Measurements from ENCODE around the gene RHOF. TPM values are rescaled to one million over a fixed set of nuclear protein-coding genes. Genes with fewer than 3 reads are reported as not detected.

The RHOF gene
- total and polyA plus RNA-seq, 2 of the 13 experiments (the other 11 are each of a cell fraction or from before 2014, with no cell fraction given): 14.6 to 32.2 TPM

- TF ChIP-seq ZMYM2 (CRISPR knock-in tag; IDR thresholded peaks at IDR 0.05) (no peak), RFX5 (IDR thresholded peaks at IDR 0.05; ENCODE audit: low read depth, low read length) (no peak), NFE2L2 (IDR thresholded peaks at IDR 0.05; ENCODE audit: low read length) (no peak), IKZF4 (CRISPR knock-in tag; IDR thresholded peaks at IDR 0.05; ENCODE audit: borderline replicate concordance, low read depth, not compliant biosample characterization) (no peak), KDM3A (CRISPR knock-in tag; IDR thresholded peaks at IDR 0.05; ENCODE audit: low read depth) (no peak), HDAC1 (CRISPR knock-in tag; IDR thresholded peaks at IDR 0.05) (no peak; the same call in 1 of the 2 replicates), ZNF572 (CRISPR knock-in tag; IDR thresholded peaks at IDR 0.05) (no peak), GATAD2A (CRISPR knock-in tag; IDR thresholded peaks at IDR 0.05) (peak; percentile 55; the same call in 1 of the 2 replicates), DNMT1 (CRISPR knock-in tag; IDR thresholded peaks at IDR 0.05) (no peak), BORCS8-MEF2B (CRISPR knock-in tag; IDR thresholded peaks at IDR 0.05) (no peak), PATZ1 (CRISPR knock-in tag; IDR thresholded peaks at IDR 0.05) (peak; percentile 92), NFKB2 (CRISPR knock-in tag; IDR thresholded peaks at IDR 0.05; ENCODE audit: borderline replicate concordance) (no peak), ZNF34 (CRISPR knock-in tag; IDR thresholded peaks at IDR 0.05; ENCODE audit: borderline replicate concordance) (no peak), XRCC5 (optimal IDR thresholded peaks at IDR 0.05; ENCODE audit: low read length) (peak; percentile 43), RXRA (CRISPR knock-in tag; IDR thresholded peaks at IDR 0.05) (peak; percentile 52; the same call in 1 of the 2 replicates), CENPT (CRISPR knock-in tag; IDR thresholded peaks at IDR 0.05; ENCODE audit: low read depth) (no peak; the same call in 1 of the 2 replicates), ZNF331 (CRISPR knock-in tag; IDR thresholded peaks at IDR 0.05) (peak; percentile 39; the same call in 1 of the 2 replicates), FOXC1 (CRISPR knock-in tag; IDR thresholded peaks at IDR 0.05; ENCODE audit: borderline replicate concordance) (no peak), HMGXB4 (CRISPR knock-in tag; IDR thresholded peaks at IDR 0.05; ENCODE audit: borderline replicate concordance in 1 of 2, low read depth in 1 of 2) (0 out of 4 replicates have a peak, but pooled peaks of 1 of the 2 experiments have one; percentile 21)
- TF ChIP-seq, protein P1, sequence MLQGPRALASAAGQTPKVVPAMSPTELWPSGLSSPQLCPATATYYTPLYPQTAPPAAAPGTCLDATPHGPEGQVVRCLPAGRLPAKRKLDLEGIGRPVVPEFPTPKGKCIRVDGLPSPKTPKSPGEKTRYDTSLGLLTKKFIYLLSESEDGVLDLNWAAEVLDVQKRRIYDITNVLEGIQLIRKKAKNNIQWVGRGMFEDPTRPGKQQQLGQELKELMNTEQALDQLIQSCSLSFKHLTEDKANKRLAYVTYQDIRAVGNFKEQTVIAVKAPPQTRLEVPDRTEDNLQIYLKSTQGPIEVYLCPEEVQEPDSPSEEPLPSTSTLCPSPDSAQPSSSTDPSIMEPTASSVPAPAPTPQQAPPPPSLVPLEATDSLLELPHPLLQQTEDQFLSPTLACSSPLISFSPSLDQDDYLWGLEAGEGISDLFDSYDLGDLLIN (CRISPR knock-in tag; IDR thresholded peaks at IDR 0.05; ENCODE audit: borderline replicate concordance): no peak
- TF ChIP-seq, protein P2, sequence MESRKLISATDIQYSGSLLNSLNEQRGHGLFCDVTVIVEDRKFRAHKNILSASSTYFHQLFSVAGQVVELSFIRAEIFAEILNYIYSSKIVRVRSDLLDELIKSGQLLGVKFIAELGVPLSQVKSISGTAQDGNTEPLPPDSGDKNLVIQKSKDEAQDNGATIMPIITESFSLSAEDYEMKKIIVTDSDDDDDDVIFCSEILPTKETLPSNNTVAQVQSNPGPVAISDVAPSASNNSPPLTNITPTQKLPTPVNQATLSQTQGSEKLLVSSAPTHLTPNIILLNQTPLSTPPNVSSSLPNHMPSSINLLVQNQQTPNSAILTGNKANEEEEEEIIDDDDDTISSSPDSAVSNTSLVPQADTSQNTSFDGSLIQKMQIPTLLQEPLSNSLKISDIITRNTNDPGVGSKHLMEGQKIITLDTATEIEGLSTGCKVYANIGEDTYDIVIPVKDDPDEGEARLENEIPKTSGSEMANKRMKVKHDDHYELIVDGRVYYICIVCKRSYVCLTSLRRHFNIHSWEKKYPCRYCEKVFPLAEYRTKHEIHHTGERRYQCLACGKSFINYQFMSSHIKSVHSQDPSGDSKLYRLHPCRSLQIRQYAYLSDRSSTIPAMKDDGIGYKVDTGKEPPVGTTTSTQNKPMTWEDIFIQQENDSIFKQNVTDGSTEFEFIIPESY (CRISPR knock-in tag; IDR thresholded peaks at IDR 0.05): peak; percentile 76
Observed at GRCh38 chr12:121797937-121798786, 4.7 kb upstream of the RHOF start (continued).

Measured in HepG2 (cell line).